ENCODE results near the gene TLR6.
"Not testable (repeated sequence)": the region's sequence is repeated elsewhere in the genome, so short reads cannot be mapped to it uniquely, and the experiment has no call there.

The TLR6 gene

DNA sequence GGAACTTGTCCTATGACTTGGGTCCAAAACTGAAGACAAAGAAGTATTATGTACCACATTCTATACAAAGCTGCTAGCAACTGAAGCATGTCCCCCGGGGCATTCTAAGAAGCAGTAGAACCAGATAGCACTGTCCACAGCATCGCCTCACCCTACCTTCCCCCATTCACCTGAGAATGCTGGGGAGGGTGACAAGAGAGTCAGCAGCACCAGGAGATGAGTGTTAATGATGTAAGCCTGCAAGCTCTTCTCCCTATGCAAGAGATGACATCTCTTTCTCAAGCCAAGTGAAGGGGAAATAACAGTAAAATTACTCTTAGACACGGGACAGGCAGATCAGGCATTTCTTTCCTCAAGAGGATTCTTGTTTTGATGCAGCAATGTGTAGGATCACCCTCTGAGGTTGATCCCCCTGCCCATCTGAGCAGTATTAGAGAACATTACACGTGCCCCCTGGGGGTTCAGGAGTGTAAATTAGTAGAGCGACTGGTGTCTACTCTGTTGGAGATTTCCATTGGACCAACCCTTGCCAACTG, 38.1 kb downstream of the TLR6 start:
- no peak for FAIRE-seq

DNA sequence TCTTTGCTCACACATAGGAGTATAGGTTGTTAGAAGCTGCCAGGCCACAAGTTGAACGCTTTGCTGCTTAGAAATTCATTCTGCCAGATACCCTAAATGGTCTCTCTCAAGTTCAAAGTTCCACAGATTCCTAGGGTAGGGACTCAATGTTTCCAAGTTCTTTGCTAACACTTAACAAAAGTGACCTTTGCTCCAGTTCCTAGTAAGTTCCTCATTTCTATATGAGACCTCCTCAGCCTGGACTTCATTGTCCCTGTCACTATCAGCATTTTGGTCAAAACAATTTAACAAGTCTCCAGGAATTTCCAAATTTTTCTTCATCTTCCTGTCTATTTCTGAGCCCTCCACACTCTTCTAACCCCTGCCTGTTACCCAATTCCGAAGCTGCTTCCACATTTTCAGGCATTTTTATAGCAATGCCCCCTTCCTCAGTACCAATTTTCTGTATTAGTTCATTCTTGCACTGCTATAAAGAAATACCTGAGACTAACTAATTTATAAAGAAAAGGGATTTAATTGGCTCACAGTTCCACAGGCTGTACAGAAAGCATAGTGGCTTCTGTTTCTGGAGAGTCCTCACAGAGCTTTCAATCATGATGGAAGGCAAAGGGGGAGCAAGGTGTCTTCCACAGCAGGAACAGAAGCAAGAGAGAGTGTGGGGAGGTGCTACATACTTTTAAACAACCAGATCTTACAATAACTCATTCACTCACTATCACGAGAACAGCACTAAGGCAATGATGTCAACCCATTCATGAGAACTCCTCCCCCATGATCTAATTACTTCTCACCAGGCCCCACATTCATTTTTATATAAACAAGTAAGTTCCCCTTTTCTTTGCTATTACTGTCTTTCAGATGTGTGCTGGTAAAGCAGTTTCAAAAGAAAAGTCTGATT, 40.5 kb downstream of the TLR6 start:
- FAIRE-seq: no peak

DNA sequence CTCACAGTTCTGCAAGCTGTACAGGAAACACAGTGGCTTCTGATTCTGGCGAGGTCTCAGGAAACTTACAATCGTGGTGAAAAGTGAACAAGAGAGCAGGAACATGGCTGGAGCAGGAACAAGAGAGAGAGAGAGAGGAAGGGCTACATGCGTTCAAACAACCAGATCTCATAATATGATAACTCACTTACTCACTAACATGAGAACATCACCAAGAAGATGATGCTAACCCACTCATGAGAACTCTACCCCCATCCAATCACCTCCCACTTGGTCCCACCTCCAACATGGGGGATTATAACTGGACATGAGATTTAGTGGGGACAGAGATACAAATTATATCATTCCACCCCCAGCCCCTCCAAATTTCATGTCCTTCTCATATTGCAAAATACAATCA, 42.2 kb downstream of the TLR6 start:
- FAIRE-seq: no peak

DNA sequence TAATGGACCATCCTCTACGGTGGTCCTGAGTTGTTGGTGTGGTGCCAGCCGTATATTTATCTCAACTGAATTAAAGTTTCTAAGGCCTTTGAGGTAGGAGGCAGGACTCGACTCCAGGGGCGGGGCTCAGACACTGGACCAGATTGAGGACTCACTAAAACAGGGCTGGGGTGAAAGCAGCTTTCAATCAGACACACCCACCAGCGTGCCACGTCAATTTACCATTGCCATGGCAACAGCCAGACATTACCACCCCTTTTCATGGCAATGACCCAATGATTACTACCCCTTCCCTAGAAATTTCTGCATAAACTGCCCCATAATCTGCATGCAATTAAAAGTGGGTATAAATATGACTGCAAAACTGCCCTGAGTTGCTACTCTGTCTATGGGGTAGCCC, 45.3 kb downstream of the TLR6 start:
- FAIRE-seq: no peak

DNA sequence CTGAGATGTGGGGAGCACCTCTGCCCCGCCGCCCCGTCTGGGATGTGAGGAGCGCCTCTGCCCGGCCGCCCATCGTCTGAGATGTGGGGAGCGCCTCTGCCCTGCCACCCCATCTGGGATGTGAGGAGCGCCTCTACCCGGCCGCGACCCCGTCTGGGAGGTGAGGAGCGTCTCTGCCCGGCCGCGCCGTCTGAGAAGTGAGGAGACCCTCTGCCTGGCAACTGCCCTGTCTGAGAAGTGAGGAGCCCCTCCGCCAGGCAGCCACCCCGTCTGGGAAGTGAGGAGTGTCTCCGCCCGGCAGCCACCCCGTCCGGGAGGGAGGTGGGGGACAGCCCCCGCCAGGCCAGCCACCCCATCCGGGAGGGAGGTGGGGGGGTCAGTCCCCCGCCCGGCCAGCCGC, 49.2 kb downstream of the TLR6 start:
- not testable (repeated sequence) for FAIRE-seq

DNA sequence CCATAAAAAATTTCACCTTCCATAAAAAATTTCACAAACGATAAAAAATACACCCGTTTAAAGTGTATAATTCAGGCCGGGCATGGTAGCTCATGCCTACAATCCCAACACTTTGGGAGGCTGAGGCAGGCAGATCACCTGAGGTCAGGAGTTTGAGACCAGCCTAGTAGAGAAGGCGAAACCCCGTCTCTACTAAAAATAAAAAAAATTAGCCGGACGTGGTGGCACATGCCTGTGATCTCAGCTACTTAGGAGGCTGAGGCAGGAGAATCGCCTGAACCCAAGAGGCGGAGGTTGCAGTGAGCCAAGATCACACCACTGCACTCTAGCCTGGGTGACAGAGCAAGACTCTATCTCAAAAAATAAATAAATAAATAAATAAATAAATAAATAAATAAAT, 50.4 kb downstream of the TLR6 start:
- not testable (repeated sequence) for FAIRE-seq

DNA sequence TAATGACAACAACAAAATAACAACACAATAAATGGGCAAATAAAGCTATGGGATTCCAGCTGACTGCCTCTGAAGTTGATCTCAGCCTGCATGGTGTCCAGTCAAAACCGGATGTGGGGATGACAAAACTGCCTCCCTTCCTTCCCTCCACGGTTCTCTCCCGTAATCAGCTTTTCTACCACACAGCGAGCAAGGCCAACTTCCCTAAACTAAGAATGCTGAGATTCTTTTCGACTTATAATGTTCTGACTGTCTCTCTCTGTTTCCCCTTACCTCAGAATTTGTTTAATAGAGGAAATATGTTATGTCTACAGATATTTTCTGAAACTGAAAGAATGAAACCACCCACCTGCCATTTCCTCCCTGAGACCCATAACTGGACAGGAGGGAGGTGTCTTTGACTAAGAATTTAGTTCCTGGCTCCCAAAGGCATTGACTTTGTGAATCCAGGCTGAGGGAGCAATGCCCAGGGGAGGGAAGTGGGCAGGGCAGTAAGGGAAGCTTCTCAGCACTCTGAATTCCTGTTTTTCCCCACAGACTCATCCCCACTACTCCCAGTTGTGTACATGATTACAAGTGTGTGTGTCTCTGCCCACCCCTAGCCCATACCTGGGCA, 51.0 kb downstream of the TLR6 start:
- no peak for FAIRE-seq

DNA sequence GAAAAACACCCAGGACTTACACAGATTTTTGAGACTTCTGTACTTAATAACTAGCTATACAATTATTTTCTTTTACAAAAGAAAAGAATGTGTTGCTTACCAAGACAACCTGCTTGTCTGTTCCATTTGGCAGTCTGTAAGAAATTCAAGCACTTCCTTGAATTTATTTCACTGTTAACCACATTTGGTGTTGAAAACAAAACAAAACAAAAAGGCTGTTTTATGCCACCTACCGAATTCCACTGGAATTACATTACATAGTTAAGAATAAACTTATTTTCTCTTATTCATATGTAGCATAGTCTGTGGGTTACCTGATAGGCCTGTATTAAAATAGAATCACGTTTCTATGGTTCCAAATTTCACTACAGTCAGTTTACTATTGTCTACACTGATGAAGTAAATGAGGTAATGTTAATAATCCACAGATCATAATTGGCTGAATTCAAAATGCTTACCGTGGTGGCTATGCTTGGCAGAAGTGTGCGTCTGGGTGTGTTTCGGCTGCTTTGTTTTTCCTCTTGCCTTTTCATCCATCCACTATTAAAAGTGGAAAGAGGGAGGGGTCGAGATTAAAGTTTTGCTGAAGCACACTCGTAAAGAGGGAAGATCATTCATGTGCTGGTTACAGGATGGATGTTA, 51.8 kb downstream of the TLR6 start, which contains the start of gene TLR1:
Gene TLR1 (minus strand): TSS at position 138 of the 642 bp plus-strand sequence. CDS start 5,960 bp downstream, outside the sequence.
- FAIRE-seq: peak; percentile 95

DNA sequence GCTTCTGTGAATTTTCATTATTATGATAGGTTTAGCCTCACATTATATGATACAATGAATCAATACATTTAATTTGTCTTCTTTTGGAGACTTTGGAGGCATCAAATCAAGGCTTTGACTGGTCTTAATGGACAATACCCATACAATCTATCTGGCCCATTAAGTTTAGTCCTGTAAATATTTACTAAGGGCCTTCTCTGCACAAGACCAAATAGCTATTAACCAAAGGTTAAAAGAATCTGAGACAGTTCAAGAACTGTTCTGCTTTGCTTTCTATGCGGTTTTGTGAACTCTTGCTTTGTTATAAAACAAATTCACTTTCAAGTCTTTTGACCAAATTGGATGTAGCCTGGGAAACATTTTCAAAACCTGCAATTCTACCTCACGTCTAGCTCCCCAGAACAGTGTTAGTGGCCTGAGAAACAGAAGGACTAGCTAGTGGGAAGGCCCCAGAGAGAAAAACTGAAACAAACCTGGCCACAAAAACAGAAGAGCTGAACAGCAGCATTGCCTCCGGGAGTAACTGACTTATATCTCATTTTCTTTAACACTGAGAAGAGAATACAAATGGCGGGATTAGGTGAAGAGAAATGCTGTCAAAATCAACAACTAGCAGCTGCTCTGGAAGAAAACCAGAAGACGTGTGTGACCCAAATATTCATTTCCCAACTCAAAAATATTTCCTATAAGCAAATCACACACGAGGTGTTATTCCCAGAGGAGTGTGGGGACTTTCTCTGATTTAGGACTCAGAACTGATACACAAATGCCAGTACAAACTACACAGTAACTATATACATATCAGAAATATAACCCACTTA, 52.6 kb downstream of the TLR6 start:
- no peak for FAIRE-seq

DNA sequence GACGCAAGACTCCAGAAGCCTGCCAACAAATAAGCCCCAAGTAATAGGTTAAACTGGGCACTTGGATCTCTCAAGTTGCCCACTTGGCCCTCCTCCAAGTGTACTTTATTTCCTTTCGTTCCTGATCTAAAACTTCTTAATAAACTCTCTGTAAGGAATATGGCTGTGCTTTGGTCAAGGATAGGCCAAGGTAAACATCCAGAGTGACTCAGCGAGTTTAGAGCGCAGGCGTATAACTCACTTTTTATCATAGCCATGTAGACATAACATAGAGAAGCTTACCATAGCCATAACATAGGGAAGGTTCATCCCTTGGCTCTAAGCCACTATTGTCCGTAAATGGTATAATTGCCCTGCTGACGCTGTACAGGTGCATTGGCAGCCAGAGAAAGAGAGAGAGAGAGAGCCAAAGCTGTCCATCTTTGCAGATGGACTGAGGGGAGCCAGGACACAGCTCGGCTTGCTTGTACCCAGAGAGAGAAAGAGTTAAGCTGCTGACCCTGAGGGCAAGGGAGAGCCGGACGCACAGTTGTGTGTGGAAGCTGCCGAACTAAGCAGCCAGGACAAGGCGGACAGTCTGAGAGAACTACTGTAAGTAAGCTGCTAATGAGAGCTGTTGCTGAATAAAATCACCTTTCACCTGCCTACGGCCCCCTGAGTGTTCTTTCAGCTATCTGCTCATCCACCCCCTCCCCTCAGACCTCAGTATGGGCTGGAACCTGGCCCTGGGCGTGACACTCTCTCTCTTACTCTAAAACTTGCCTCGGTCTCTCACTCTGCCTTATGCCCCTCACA, 53.9 kb downstream of the TLR6 start:
- FAIRE-seq: no peak

DNA sequence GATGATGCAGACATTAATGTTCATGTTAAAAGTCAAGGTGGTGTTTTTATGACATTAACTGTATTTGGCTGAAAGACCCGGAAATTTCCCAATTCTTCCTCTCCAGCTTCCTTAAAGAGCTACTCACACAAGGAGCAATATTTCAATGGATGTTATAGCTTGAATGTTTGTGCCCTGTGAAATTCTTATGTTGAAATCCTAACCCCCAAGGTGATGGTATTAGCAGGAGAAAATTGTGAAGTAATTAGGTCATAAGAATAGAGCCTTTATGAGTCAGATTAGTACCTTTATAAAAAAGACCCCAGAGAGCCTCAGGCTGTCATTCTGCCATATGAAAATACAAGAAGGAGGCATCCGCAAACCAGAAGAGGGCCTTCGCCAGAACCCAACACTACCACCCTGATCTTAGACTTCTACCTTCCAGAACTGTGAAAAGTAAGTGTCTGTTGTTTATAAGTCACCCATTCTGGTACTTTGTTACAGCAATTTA, 55.6 kb downstream of the TLR6 start:
- no peak for FAIRE-seq

DNA sequence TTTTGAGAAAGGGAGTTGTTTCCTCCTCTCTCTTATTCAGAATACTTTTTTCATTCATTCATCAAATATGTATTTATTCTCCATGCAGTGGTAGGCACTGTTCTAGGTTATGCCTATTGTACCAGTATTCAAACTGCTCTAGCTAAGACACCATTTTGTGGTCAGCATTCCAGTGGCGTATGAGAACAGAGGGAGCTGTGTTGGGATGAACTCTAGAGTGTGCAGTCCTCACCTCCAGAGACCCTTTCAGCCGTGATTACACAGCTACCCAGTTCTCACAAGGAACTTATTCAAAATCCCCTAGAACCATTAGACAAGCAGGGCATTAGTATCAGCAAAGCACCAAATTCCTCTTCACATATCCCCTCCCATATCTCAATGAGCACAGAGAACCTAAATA, 56.3 kb downstream of the TLR6 start:
- no peak for FAIRE-seq

DNA sequence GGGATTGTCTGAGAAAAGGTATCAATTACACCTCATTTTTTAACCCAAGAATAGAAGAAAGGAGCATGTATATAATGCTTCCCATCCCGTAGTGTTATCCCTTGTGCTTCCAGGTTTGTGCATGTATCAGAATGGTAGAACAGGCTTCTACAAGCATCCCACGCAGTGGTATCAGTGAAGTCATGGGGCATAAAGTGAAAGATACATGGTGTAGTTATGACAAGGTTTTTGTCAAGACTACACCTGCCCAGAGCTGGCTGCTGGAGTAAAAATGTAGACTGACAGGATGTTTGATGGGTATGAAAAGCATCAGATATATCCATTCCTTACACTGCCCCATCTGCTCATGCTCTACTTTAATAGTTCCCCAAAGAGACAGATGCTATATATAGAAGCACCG, 61.5 kb downstream of the TLR6 start:
- FAIRE-seq: no peak

DNA sequence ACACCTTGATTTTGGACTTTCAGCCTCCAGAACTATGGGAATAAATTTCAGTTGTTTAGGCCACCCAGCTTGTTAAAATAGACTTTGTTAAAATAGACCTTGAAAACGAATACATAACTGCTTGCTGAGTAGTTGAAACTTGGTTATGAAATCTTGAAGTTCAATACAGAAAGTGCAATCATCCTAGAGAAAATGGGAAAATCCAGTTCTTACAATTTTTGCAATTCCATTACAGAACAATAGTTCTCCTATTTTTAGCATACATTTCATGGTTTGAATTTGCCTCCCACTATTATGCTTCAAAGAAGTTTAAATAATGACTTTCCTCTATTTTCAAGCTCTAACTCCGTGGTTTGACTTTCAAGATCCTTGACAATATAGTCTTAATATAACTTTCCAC, 62.6 kb downstream of the TLR6 start:
- FAIRE-seq: no peak

DNA sequence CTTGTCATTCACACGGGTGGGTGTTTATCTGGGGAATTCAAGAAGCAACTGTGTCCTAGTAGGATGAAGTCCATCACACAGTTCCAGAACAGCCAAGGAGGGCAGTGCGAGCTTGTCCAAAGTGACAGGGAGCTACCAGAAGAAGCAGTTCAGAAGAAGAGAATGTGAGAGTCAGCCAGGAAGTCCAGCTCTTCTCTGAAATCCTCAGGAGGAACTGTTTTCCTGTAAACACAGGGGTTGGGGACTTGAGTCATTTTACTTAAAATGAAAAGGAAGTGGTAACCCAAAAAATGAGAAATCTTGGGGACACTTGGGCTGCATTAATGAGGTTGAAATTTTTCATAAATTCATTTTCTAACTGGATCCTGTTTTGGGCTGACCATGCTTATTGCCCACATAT, 65.6 kb downstream of the TLR6 start:
- FAIRE-seq: no peak

DNA sequence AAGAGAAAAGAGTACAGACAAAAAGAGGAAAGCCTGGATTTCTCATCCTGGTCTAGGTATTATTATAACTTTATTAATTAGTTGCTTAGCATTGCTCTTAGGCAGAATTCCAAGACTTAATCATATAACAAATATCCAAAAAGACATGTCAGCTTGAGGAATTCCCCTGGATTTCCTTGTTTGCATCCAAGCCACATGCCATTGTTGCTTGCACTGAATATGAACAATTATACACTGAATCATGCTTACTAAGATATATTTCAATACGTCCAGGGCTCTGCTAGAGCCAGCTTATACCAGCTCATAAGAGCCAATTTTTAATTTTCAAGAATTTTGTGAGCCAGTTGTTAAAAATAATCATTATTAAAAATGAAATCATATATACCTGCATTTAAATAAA, 68.3 kb downstream of the TLR6 start:
- no peak for FAIRE-seq

DNA sequence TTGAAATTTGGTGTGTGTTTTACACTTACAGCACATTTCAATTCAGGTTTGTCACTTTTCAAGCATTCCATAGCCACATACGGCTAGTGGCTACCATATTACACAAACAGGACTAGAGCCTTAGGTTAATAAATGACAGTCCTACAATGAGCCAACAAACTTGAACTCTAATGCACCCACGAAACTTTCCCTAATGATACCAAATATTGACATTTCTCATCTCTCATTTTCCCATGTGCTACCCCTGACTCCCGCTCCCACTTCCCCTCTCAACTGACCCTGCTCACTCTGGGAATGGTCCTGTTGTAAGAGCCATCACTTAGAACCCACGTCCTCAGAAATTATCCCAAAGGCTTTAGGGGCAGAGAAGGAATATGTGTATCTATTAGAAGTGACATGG, 68.9 kb downstream of the TLR6 start:
- FAIRE-seq: no peak

DNA sequence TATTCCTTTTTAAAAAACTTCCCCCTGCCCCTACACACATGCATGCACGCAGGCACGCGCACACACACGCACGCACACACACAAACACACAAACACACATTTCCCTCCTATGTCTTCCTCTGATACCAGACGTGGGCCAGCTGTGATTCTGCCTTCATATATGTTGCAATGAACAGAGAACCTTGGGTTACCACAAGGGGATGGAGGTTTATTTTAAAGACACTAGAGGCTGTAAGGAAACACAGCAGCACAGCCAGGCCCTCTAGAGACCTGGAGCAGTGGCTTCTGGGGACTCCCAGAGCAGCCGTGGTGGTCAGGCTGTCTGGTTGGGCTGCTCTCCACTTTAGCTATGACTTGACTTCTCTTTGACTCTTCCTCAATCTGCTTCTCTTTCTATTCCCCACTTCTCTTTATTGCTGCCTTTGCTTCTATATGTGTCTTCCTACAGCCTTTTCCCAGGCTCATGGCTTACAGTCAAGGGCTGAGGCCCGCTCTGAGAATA, 70.7 kb downstream of the TLR6 start:
- FAIRE-seq: no peak

DNA sequence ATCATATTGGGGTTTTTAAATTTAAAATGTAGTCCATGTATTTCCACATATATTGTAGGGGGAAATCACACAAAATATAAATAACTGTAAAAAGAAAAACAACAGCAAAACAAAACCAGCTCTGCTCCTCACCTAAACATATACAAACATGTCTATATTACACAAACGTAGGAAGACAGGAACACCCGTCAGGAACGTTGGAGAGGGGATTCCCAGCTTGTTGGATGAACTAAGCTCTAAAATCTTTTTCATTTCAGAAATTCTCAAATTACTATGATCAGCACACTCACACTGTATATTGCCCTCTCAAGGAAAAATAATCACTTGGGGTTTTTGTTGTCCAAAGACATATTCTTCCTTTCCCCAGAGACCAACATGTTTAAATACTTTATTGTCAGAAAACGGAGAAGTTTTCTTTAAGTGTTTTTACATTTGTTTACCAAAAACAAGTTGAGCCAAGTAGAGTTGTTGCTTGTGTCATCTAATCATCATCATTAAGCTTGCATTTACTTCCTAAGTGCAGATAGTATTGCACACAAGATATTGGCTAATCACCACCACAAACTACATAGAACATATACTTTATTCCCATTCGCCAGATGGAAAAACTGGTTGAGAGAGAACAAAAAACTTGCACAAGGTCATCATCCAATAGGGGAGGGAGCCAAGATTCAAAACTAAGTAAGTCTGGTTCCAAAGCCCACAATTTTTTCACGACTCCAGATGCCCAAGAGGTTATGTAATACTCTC, 71.4 kb downstream of the TLR6 start:
- no peak for FAIRE-seq

DNA sequence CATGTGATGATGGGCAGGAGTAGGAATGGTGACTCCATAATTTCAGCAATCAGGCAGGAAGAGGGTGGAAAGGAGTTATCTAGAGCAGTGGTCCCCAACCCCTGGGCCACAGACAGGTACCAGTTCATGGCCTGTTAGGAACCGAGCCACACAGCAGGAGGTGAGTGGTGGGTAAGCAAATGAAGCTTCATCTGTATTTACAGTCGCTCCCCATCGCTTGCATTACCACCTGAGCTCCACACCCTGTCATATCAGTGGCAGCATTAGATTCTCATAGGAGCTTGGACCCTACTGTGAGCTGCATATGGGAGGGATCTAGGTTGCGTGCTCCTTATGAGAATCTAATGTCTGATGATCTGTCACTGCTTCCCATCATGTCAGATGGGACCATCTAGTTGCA, 72.5 kb downstream of the TLR6 start:
- no peak for FAIRE-seq

DNA sequence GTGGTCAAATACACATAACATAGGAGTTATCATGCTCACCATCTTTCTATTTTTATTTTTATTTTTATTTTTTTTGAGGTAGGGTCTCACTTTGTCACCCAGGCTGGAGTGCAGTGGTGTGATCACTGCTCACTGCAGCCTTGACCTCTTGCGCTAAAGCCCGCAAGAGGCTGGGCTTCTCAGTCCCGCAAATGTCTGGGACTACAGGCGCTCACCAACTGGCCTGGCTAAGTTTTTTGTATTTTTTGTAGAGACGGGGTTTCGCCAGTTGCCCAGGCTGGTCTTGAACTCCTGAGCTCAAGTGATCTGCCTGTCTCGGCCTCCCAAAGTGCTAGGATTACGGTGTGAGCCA, 73.5 kb downstream of the TLR6 start:
- no peak for FAIRE-seq
